Calu3 (cell line): Measurements from ENCODE around the gene CENPA. TPM values are rescaled to one million over a fixed set of nuclear protein-coding genes. Genes with fewer than 3 reads are reported as not detected.

Source experiments
- BruUV-seq: library from RNA; stranded (reverse); fragments of 400-500 nt; replicated peaks from 2 replicates; lab custom pipeline; 2021; lab: Mats Ljungman, UMichigan
- CTCF ChIA-PET: fragments of 300-600 bp; sonication (Branson Sonifier 250); formaldehyde crosslinking; loops from one replicate; lab custom pipeline; 2022; ENCODE audit warnings: antibody characterized with exemption; lab: Charles Lee
- DNase-seq: peaks from one replicate; pipeline ENCODE4 v3.0.0; 2022
- H3K27ac Mint-ChIP-seq: one replicate; pipeline ENCODE4 v1.8.0; 2022; ENCODE audit warnings: mixed read lengths; ENCODE audit not compliant: unreplicated experiment
- H3K27me3 Mint-ChIP-seq: one replicate; pipeline ENCODE4 v1.8.0; 2022; ENCODE audit warnings: mixed read lengths; ENCODE audit not compliant: unreplicated experiment
- H3K36me3 Mint-ChIP-seq: one replicate; pipeline ENCODE4 v1.8.0; 2022; ENCODE audit warnings: mild to moderate bottlenecking, moderate library complexity, mixed read lengths; ENCODE audit not compliant: insufficient read depth, unreplicated experiment
- H3K4me1 Mint-ChIP-seq: one replicate; pipeline ENCODE4 v1.8.0; 2022; ENCODE audit warnings: mild to moderate bottlenecking, low read depth, mixed read lengths; ENCODE audit not compliant: unreplicated experiment
- H3K4me3 Mint-ChIP-seq: one replicate; pipeline ENCODE4 v1.8.0; 2022; ENCODE audit warnings: mild to moderate bottlenecking, low read depth, moderate library complexity, mixed read lengths; ENCODE audit not compliant: unreplicated experiment
- H3K9me3 Mint-ChIP-seq: one replicate; pipeline ENCODE4 v1.8.0; 2022; ENCODE audit warnings: low read depth, mixed read lengths; ENCODE audit not compliant: unreplicated experiment
- intact Hi-C: fragments of 100-400 bp; cut with micrococcal nuclease; formaldehyde crosslinking; loops from one replicate; pipeline ENCODE4 v1.10.0; 2022; ENCODE audit not compliant: unreplicated experiment
- total RNA-seq: library from RNA; stranded (reverse); gene quantifications from 2 replicates; pipeline ENCODE4 v1.2.3, GENCODE V29; 2022
- TF ChIP-seq, protein P1 (sequence below): fragments of 200-600 bp; IDR thresholded peaks from one replicate; pipeline ENCODE4 v1.8.0; 2022; ENCODE audit warnings: antibody characterized with exemption; ENCODE audit not compliant: unreplicated experiment

Gene CENPA
- total RNA-seq, 1 experiment from 2014 or later = 33.2 TPM

GRCh38 chr2:26763019-26763418 lies 22.8 kb upstream of the CENPA start:
- H3K4me1 Mint-ChIP-seq = peaks cover 37% of the 10 kb centered on the region
- H3K27ac Mint-ChIP-seq = no peak overlapping the region
- CTCF ChIA-PET = no interaction called here
- no peaks in the 10 kb centered on the region for H3K9me3 Mint-ChIP-seq
- no TSS peak for BruUV-seq
- intact Hi-C loops = no loop called here
- peak overlapping the region; percentile 89 for H3K4me3 Mint-ChIP-seq
- DNase-seq = no peak
- H3K27me3 Mint-ChIP-seq = no peaks in the 10 kb centered on the region
- TF ChIP-seq, protein P1, sequence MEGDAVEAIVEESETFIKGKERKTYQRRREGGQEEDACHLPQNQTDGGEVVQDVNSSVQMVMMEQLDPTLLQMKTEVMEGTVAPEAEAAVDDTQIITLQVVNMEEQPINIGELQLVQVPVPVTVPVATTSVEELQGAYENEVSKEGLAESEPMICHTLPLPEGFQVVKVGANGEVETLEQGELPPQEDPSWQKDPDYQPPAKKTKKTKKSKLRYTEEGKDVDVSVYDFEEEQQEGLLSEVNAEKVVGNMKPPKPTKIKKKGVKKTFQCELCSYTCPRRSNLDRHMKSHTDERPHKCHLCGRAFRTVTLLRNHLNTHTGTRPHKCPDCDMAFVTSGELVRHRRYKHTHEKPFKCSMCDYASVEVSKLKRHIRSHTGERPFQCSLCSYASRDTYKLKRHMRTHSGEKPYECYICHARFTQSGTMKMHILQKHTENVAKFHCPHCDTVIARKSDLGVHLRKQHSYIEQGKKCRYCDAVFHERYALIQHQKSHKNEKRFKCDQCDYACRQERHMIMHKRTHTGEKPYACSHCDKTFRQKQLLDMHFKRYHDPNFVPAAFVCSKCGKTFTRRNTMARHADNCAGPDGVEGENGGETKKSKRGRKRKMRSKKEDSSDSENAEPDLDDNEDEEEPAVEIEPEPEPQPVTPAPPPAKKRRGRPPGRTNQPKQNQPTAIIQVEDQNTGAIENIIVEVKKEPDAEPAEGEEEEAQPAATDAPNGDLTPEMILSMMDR = no peak
- H3K36me3 Mint-ChIP-seq = peaks cover 37% of the 10 kb centered on the region

DNA sequence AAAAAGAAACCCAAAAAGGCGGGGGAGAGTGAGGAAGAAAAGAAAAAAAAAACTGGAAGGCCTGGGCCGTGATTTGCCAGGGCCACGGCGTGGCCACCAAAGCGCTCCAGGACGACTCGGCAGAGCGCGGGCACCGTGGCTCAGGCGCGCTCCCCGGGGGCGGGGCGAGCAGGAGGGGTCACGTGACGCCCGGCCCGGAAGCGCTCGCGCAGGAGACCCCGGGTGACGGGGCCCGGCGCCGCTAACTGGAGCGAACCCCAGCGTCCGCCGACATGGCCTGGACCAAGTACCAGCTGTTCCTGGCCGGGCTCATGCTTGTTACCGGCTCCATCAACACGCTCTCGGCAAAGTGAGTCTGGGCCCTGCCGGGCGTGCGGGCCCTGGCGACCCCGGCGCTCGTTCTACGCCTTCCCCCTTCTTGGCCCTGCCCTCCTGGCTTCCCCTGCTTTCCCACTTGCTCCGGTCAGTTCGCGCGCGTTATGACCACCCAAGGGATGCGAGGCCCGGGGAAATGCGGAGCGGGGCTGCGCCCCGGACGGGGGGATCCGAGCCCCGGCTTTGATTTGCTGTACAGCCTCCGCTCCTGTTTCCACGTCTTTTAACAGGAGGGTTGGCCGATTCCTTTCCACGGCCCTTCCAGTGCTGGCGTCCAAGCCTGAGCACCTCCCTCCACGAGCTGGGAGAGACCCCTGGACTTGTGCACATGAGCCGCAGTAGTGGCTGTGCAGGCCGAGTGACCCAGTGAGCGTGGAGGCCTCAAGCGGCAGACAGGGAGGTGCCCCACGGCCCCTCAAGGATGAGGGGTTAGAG lies 21.6 kb upstream of the CENPA start, which contains the start of gene SLC35F6:
TSS of gene SLC35F6 (plus strand) at position 207 of the 810 bp plus-strand sequence. CDS start at position 273, 66 bp downstream.
- Mint-ChIP-seq H3K36me3 (peaks cover 43% of the 10 kb centered on the region), H3K27ac (peak within 1 kb of the TSS; percentile 76), H3K4me1 (peaks cover 30% of the 10 kb centered on the region), H3K27me3 (no peaks in the 10 kb centered on the region), H3K4me3 (peak within 1 kb of the TSS; percentile 89), H3K9me3 (no peaks in the 10 kb centered on the region)
- CTCF ChIA-PET = no interaction called here
- intact Hi-C loops = no loop called here
- TF ChIP-seq, protein P1 = no peak
- TSS peak; percentile 62 for BruUV-seq
- DNase-seq = peak; percentile 88

GRCh38 chr2:26764906-26765305 lies 20.9 kb upstream of the CENPA start:
- DNase-seq = no peak
- intact Hi-C loops = no loop called here
- Mint-ChIP-seq H3K36me3 (peaks cover 47% of the 10 kb centered on the region), H3K27ac (peak overlapping the region; percentile 76), H3K9me3 (no peaks in the 10 kb centered on the region), H3K4me1 (peaks cover 30% of the 10 kb centered on the region), H3K27me3 (no peaks in the 10 kb centered on the region), H3K4me3 (peak overlapping the region; percentile 89)
- BruUV-seq = no TSS peak
- TF ChIP-seq, protein P1 = no peak
- CTCF ChIA-PET = no interaction called here

- no peak for DNase-seq
Measured at GRCh38 chr2:26765475-26766200, 20.2 kb upstream of the CENPA start.

More at GRCh38 chr2:26765475-26766200, 20.2 kb upstream of the CENPA start:
- TF ChIP-seq, protein P1 = no peak
- Mint-ChIP-seq H3K4me1 (peaks cover 29% of the 10 kb centered on the region), H3K36me3 (peaks cover 47% of the 10 kb centered on the region), H3K27me3 (no peaks in the 10 kb centered on the region), H3K4me3 (peak overlapping the region; percentile 89), H3K27ac (peak overlapping the region; percentile 76), H3K9me3 (no peaks in the 10 kb centered on the region)
- CTCF ChIA-PET = no interaction called here
- intact Hi-C loops = no loop called here
- BruUV-seq = no TSS peak
